ENCODE results near the gene LNX2. TPM values are rescaled to one million over a fixed set of nuclear protein-coding genes. Genes with fewer than 3 reads are reported as not detected.

The LNX2 gene
- total and polyA plus RNA-seq, 5 donors from 2014 or later, result 3.7 to 6.5 (median 4.8) TPM

GRCh38 chr13:27621366-27622101 is 1.2 kb upstream of the LNX2 start, which contains the start of gene POLR1D:
Gene POLR1D (plus strand): TSS chr13:27621892. CDS start chr13:27621984, 92 bp downstream.
- DNase-seq (peak; percentile 83 to 90 (median 87)), ATAC-seq (ENCODE audit: low read depth in 2 of 2) (peak; percentile 66 to 72)
- H3K4me3 ChIP-seq (ENCODE audit: low read depth, low read length), result peak within 1 kb of the TSS; percentile 91
- Mint-ChIP-seq H3K27ac (peak within 1 kb of the TSS; percentile 95 to 97 (median 96)), H3K9me3 (no peaks in the 10 kb centered on the region), H3K36me3 (peaks cover 27% of the 10 kb centered on the region), H3K4me3 (peak within 1 kb of the TSS; percentile 92 to 98 (median 96)), H3K4me1 (peaks cover 48 to 66% (median 64%) of the 10 kb centered on the region in 4 donors), H3K27me3 (no peaks in the 10 kb centered on the region)
- H3K36me3 ChIP-seq (ENCODE audit: control insufficient read depth, insufficient read depth, low read length), result peaks cover 20% of the 10 kb centered on the region
- no peaks in the 10 kb centered on the region for H3K27me3 ChIP-seq (ENCODE audit: control insufficient read depth, insufficient read depth, low read length)
- peak within 1 kb of the TSS; percentile 97 for H3K27ac ChIP-seq (ENCODE audit: insufficient read depth, low read length, poor library complexity, severe bottlenecking)
- no peaks in the 10 kb centered on the region for H3K9me3 ChIP-seq (ENCODE audit: control insufficient read depth in 2 of 2, low read length in 2 of 2)
- peaks cover 52% of the 10 kb centered on the region for H3K4me1 ChIP-seq (ENCODE audit: control insufficient read depth, insufficient read depth, low read length, poor library complexity, severe bottlenecking)

GRCh38 chr13:27621116-27621365 is 712 bp upstream of the LNX2 start:
- Histone ChIP-seq H3K36me3 (ENCODE audit: control insufficient read depth, insufficient read depth, low read length) (peaks cover 15% of the 10 kb centered on the region), H3K4me1 (ENCODE audit: control insufficient read depth, insufficient read depth, low read length, poor library complexity, severe bottlenecking) (peaks cover 47% of the 10 kb centered on the region), H3K27me3 (ENCODE audit: control insufficient read depth, insufficient read depth, low read length) (no peaks in the 10 kb centered on the region), H3K4me3 (ENCODE audit: low read depth, low read length) (peak overlapping the region; percentile 91), H3K27ac (ENCODE audit: insufficient read depth, low read length, poor library complexity, severe bottlenecking) (peak overlapping the region; percentile 97), H3K9me3 (ENCODE audit: control insufficient read depth in 2 of 2, low read length in 2 of 2) (no peaks in the 10 kb centered on the region)
- no peaks in the 10 kb centered on the region for H3K27me3 Mint-ChIP-seq
- no peak for DNase-seq
- H3K27ac Mint-ChIP-seq, result peak overlapping the region; percentile 95 to 97 (median 96)
- peaks cover 45 to 61% (median 59%) of the 10 kb centered on the region in 4 donors for H3K4me1 Mint-ChIP-seq
- H3K9me3 Mint-ChIP-seq, result no peaks in the 10 kb centered on the region
- peak overlapping the region; percentile 92 to 98 (median 96) for H3K4me3 Mint-ChIP-seq
- ATAC-seq (ENCODE audit: low read depth in 2 of 2), result no peak
- H3K36me3 Mint-ChIP-seq, result peaks cover 27% of the 10 kb centered on the region

GRCh38 chr13:27619728-27620376 is 477 bp downstream of the LNX2 start:
- peak overlapping the region; percentile 89 for H3K4me3 ChIP-seq (ENCODE audit: low read depth, low read length)
- H3K27me3 Mint-ChIP-seq, result no peaks in the 10 kb centered on the region
- no peaks in the 10 kb centered on the region for H3K27me3 ChIP-seq (ENCODE audit: control insufficient read depth, insufficient read depth, low read length)
- DNase-seq, result peak in 2 of 3 donors; percentile 29 to 71
- peaks cover 45% of the 10 kb centered on the region for H3K4me1 ChIP-seq (ENCODE audit: control insufficient read depth, insufficient read depth, low read length, poor library complexity, severe bottlenecking)
- no peaks in the 10 kb centered on the region for H3K9me3 Mint-ChIP-seq
- H3K36me3 ChIP-seq (ENCODE audit: control insufficient read depth, insufficient read depth, low read length), result peaks cover 14% of the 10 kb centered on the region
- H3K4me1 Mint-ChIP-seq, result peaks cover 35 to 57% (median 53%) of the 10 kb centered on the region in 4 donors
- H3K9me3 ChIP-seq (ENCODE audit: control insufficient read depth in 2 of 2, low read length in 2 of 2), result no peaks in the 10 kb centered on the region
- H3K36me3 Mint-ChIP-seq, result peaks cover 17% of the 10 kb centered on the region
- peak overlapping the region; percentile 73 to 95 (median 89) for H3K27ac Mint-ChIP-seq
- peak overlapping the region; percentile 95 to 97 (median 96) for H3K4me3 Mint-ChIP-seq
- ATAC-seq (ENCODE audit: low read depth in 2 of 2), result peak; percentile 7 to 8
- peak overlapping the region; percentile 97 for H3K27ac ChIP-seq (ENCODE audit: insufficient read depth, low read length, poor library complexity, severe bottlenecking)

- H3K9me3 ChIP-seq (ENCODE audit: control insufficient read depth in 2 of 2, low read length in 2 of 2), result no peaks in the 10 kb centered on the region
- peak overlapping the region; percentile 97 for H3K27ac ChIP-seq (ENCODE audit: insufficient read depth, low read length, poor library complexity, severe bottlenecking)
- peaks cover 20% of the 10 kb centered on the region for H3K36me3 Mint-ChIP-seq
- no peaks in the 10 kb centered on the region for H3K27me3 Mint-ChIP-seq
- no peaks in the 10 kb centered on the region for H3K9me3 Mint-ChIP-seq
- H3K4me1 Mint-ChIP-seq, result peaks cover 41 to 58% (median 54%) of the 10 kb centered on the region in 4 donors
- H3K27ac Mint-ChIP-seq, result peak overlapping the region in 2 of 3 donors; percentile 89 to 95
- H3K4me3 Mint-ChIP-seq, result peak overlapping the region; percentile 95 to 97 (median 96)
- ATAC-seq (ENCODE audit: low read depth in 2 of 2) (no peak), DNase-seq (no peak)
- peak overlapping the region; percentile 89 for H3K4me3 ChIP-seq (ENCODE audit: low read depth, low read length)
- peaks cover 14% of the 10 kb centered on the region for H3K36me3 ChIP-seq (ENCODE audit: control insufficient read depth, insufficient read depth, low read length)
- H3K4me1 ChIP-seq (ENCODE audit: control insufficient read depth, insufficient read depth, low read length, poor library complexity, severe bottlenecking), result peaks cover 45% of the 10 kb centered on the region
- no peaks in the 10 kb centered on the region for H3K27me3 ChIP-seq (ENCODE audit: control insufficient read depth, insufficient read depth, low read length)
Observed at GRCh38 chr13:27619093-27619727, 1.1 kb downstream of the LNX2 start.

- H3K4me1 ChIP-seq (ENCODE audit: control insufficient read depth, insufficient read depth, low read length, poor library complexity, severe bottlenecking), result peaks cover 37% of the 10 kb centered on the region
- H3K4me3 Mint-ChIP-seq, result peak overlapping the region; percentile 32 to 97 (median 52)
- H3K9me3 Mint-ChIP-seq, result no peaks in the 10 kb centered on the region
- H3K36me3 Mint-ChIP-seq, result peaks cover 13% of the 10 kb centered on the region
- H3K4me1 Mint-ChIP-seq, result peaks cover 38 to 53% (median 44%) of the 10 kb centered on the region in 4 donors
- H3K27me3 Mint-ChIP-seq, result no peaks in the 10 kb centered on the region
- ATAC-seq (ENCODE audit: low read depth in 2 of 2), result no peak
- peak overlapping the region; percentile 29 for H3K4me3 ChIP-seq (ENCODE audit: low read depth, low read length)
- H3K27ac ChIP-seq (ENCODE audit: insufficient read depth, low read length, poor library complexity, severe bottlenecking), result no peak overlapping the region
- H3K27ac Mint-ChIP-seq, result no peak overlapping the region
- no peak for DNase-seq
- H3K9me3 ChIP-seq (ENCODE audit: control insufficient read depth in 2 of 2, low read length in 2 of 2), result no peaks in the 10 kb centered on the region
- H3K36me3 ChIP-seq (ENCODE audit: control insufficient read depth, insufficient read depth, low read length), result peaks cover 4% of the 10 kb centered on the region
- H3K27me3 ChIP-seq (ENCODE audit: control insufficient read depth, insufficient read depth, low read length), result no peaks in the 10 kb centered on the region
Observed at GRCh38 chr13:27617881-27618321, 2.4 kb downstream of the LNX2 start.

GRCh38 chr13:27613628-27614027 is 6.7 kb downstream of the LNX2 start:
- no peak overlapping the region for H3K4me3 Mint-ChIP-seq
- DNase-seq (no peak), ATAC-seq (ENCODE audit: low read depth in 2 of 2) (no peak)
- Histone ChIP-seq H3K27me3 (ENCODE audit: control insufficient read depth, insufficient read depth, low read length) (no peaks in the 10 kb centered on the region), H3K4me1 (ENCODE audit: control insufficient read depth, insufficient read depth, low read length, poor library complexity, severe bottlenecking) (peaks cover 7% of the 10 kb centered on the region), H3K36me3 (ENCODE audit: control insufficient read depth, insufficient read depth, low read length) (peaks cover 2% of the 10 kb centered on the region), H3K4me3 (ENCODE audit: low read depth, low read length) (no peak overlapping the region), H3K27ac (ENCODE audit: insufficient read depth, low read length, poor library complexity, severe bottlenecking) (no peak overlapping the region), H3K9me3 (ENCODE audit: control insufficient read depth in 2 of 2, low read length in 2 of 2) (no peaks in the 10 kb centered on the region)
- peaks cover 37 to 57% (median 51%) of the 10 kb centered on the region in 4 donors for H3K4me1 Mint-ChIP-seq
- no peaks in the 10 kb centered on the region for H3K9me3 Mint-ChIP-seq
- H3K27me3 Mint-ChIP-seq, result no peaks in the 10 kb centered on the region
- no peak overlapping the region for H3K27ac Mint-ChIP-seq
- peaks cover 10% of the 10 kb centered on the region for H3K36me3 Mint-ChIP-seq

GRCh38 chr13:27607125-27607524 is 13.2 kb downstream of the LNX2 start:
- Mint-ChIP-seq H3K4me3 (no peak overlapping the region), H3K27me3 (no peaks in the 10 kb centered on the region), H3K9me3 (no peaks in the 10 kb centered on the region), H3K4me1 (peaks cover 19 to 54% (median 44%) of the 10 kb centered on the region in 4 donors), H3K27ac (no peak overlapping the region), H3K36me3 (peaks cover 8% of the 10 kb centered on the region)
- Histone ChIP-seq H3K27me3 (ENCODE audit: control insufficient read depth, insufficient read depth, low read length) (no peaks in the 10 kb centered on the region), H3K36me3 (ENCODE audit: control insufficient read depth, insufficient read depth, low read length) (no peaks in the 10 kb centered on the region), H3K4me3 (ENCODE audit: low read depth, low read length) (no peak overlapping the region), H3K27ac (ENCODE audit: insufficient read depth, low read length, poor library complexity, severe bottlenecking) (no peak overlapping the region), H3K4me1 (ENCODE audit: control insufficient read depth, insufficient read depth, low read length, poor library complexity, severe bottlenecking) (no peaks in the 10 kb centered on the region), H3K9me3 (ENCODE audit: control insufficient read depth in 2 of 2, low read length in 2 of 2) (no peaks in the 10 kb centered on the region)
- DNase-seq, result no peak
- no peak for ATAC-seq (ENCODE audit: low read depth in 2 of 2)

Measured in CD4-positive, CD25-positive, alpha-beta regulatory T cell (primary cell).